ENCODE measurements around the gene CCL18. TPM values are rescaled to one million over a fixed set of nuclear protein-coding genes. Genes with fewer than 3 reads are reported as not detected.

The CCL18 gene
- total RNA-seq (2013; cell fraction: nucleolus; rRNA removed): not detected in 2 replicates
- total RNA-seq (2014; rRNA removed) (not detected in 2 replicates), total RNA-seq (2014; rRNA removed; fragmentation: Illumina TruSeq; extraction: Trizol) (not detected in 2 replicates), total RNA-seq (2021) (not detected in 2 replicates), polyA plus RNA-seq (2011; rRNA removed) (0.26 TPM in 1 of 2 replicates, not detected in the other), polyA plus RNA-seq (2014; fragmentation: Illumina TruSeq; extraction: Trizol) (not detected in 2 replicates), polyA plus RNA-seq (2014; fragmentation: Nextera tagmentation; extraction: Ambion mirVana) (not detected), polyA plus RNA-seq (2014; rRNA removed) (not detected in 2 replicates), polyA plus RNA-seq (2016; fragmentation: Nextera tagmentation; extraction: Ambion mirVana) (not detected), polyA minus RNA-seq (2011; rRNA and poly(A)+ RNA removed) (0.36 and 0.37 TPM in 2 replicates), Bru-seq, nascent RNA (percentile 13 among the genes with signal in this experiment), BruChase-seq, experiment 1, labeled RNA remaining after a 6-hour chase (not detected), BruChase-seq, experiment 2, labeled RNA remaining after a 2-hour chase (percentile 14 among the genes with signal in this experiment)
- polyA plus RNA-seq (2011; ENCODE audit: low read depth): not detected
- polyA plus RNA-seq (2011; cell fraction: cytosol; rRNA removed): 0.27 TPM in 2 replicates
- polyA plus RNA-seq (2011; cell fraction: nucleus; rRNA removed): not detected in 2 replicates
- polyA plus RNA-seq (2012): not detected in 2 replicates
- not detected in 2 replicates for polyA minus RNA-seq (2011; cell fraction: cytosol; rRNA and poly(A)+ RNA removed)
- polyA minus RNA-seq (2011; cell fraction: nucleus; rRNA and poly(A)+ RNA removed): not detected in 2 replicates
- long read RNA-seq, experiment 1: 0 reads
- long read RNA-seq, experiment 2: 0 reads

- Histone ChIP-seq H3K4me1 (ENCODE audit: control insufficient read depth, insufficient read depth, low read length) (no peaks in the 10 kb centered on the region), H3K4me3 (no peak within 1 kb of the TSS), H3K4me2 (ENCODE audit: control insufficient read depth, insufficient read depth) (no peak within 1 kb of the TSS), H3K27ac (ENCODE audit: control insufficient read depth, insufficient read depth) (no peak within 1 kb of the TSS), H3K79me2 (ENCODE audit: control insufficient read depth, insufficient read depth, low read length) (no peaks in the 10 kb centered on the region), H3K27me3 (replicated peaks in 1 of 2; ENCODE audit: control insufficient read depth in 2 of 2, insufficient read depth in 2 of 2, low read length in 1 of 2) (0 out of 4 replicates have a peak, but pooled peaks cover 0 to 2% of the 10 kb centered on the region in 2 experiments), H4K20me1 (ENCODE audit: control insufficient read depth, insufficient read depth) (no peaks in the 10 kb centered on the region), H3K36me3 (ENCODE audit: control insufficient read depth in 2 of 2, insufficient read depth in 2 of 2, low read length in 1 of 2) (no peaks in the 10 kb centered on the region), H3K9ac (ENCODE audit: control insufficient read depth, insufficient read depth, low read length) (no peak within 1 kb of the TSS), H3K9me3 (replicated peaks; ENCODE audit: control insufficient read depth, insufficient read depth, low read length) (no peaks in the 10 kb centered on the region; the same call in 2 of the 3 replicates), H2AFZ (ENCODE audit: control insufficient read depth, low read depth, low read length) (no peak within 1 kb of the TSS)
- intact Hi-C loops (cut with micrococcal nuclease; ENCODE audit: unreplicated experiment): no loop called here
- ATAC-seq (no peak), FAIRE-seq (no peak), DNase-seq (ENCODE audit: low read depth, low spot score) (no peak)
- CTCF ChIA-PET: interaction anchor here (0.5 to 2.6 kb wide), 6 partner anchors 8 to 109 kb away, joined by 3 to 10 read pairs (median 4); no protein-coding TSS in a partner anchor
- in situ Hi-C loops (cut with MboI): no loop called here
- SMC1A ChIA-PET (ENCODE audit: uncharacterized antibody, unreplicated experiment): interaction anchor here (0.9 to 15.8 kb wide), 6 partner anchors 14 to 88 kb away, joined by 3 to 341 read pairs (median 6); partner anchors contain the start of gene CCL16
- TF ChIP-seq, protein P1, sequence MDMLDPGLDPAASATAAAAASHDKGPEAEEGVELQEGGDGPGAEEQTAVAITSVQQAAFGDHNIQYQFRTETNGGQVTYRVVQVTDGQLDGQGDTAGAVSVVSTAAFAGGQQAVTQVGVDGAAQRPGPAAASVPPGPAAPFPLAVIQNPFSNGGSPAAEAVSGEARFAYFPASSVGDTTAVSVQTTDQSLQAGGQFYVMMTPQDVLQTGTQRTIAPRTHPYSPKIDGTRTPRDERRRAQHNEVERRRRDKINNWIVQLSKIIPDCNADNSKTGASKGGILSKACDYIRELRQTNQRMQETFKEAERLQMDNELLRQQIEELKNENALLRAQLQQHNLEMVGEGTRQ (IDR thresholded peaks at IDR 0.05; ENCODE audit: borderline replicate concordance, low read depth, low read length): no peak
- TF ChIP-seq SIX5 (IDR thresholded peaks at IDR 0.05; ENCODE audit: low read depth, low read length, severe bottlenecking) (no peak), HCFC1 (IDR thresholded peaks at IDR 0.05; ENCODE audit: low read length) (no peak), E2F8 (IDR thresholded peaks at IDR 0.05; ENCODE audit: low read depth, partially characterized antibody) (no peak), PAX5 (IDR thresholded peaks at IDR 0.05; ENCODE audit: borderline replicate concordance, low read depth, low read length) (no peak)
- TF ChIP-seq, protein P2, sequence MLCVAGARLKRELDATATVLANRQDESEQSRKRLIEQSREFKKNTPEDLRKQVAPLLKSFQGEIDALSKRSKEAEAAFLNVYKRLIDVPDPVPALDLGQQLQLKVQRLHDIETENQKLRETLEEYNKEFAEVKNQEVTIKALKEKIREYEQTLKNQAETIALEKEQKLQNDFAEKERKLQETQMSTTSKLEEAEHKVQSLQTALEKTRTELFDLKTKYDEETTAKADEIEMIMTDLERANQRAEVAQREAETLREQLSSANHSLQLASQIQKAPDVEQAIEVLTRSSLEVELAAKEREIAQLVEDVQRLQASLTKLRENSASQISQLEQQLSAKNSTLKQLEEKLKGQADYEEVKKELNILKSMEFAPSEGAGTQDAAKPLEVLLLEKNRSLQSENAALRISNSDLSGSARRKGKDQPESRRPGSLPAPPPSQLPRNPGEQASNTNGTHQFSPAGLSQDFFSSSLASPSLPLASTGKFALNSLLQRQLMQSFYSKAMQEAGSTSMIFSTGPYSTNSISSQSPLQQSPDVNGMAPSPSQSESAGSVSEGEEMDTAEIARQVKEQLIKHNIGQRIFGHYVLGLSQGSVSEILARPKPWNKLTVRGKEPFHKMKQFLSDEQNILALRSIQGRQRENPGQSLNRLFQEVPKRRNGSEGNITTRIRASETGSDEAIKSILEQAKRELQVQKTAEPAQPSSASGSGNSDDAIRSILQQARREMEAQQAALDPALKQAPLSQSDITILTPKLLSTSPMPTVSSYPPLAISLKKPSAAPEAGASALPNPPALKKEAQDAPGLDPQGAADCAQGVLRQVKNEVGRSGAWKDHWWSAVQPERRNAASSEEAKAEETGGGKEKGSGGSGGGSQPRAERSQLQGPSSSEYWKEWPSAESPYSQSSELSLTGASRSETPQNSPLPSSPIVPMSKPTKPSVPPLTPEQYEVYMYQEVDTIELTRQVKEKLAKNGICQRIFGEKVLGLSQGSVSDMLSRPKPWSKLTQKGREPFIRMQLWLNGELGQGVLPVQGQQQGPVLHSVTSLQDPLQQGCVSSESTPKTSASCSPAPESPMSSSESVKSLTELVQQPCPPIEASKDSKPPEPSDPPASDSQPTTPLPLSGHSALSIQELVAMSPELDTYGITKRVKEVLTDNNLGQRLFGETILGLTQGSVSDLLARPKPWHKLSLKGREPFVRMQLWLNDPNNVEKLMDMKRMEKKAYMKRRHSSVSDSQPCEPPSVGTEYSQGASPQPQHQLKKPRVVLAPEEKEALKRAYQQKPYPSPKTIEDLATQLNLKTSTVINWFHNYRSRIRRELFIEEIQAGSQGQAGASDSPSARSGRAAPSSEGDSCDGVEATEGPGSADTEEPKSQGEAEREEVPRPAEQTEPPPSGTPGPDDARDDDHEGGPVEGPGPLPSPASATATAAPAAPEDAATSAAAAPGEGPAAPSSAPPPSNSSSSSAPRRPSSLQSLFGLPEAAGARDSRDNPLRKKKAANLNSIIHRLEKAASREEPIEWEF (IDR thresholded peaks at IDR 0.05; ENCODE audit: insufficient replicate concordance, low read depth, low read length): no peak
- BruUV-seq (replicated peaks): no TSS peak
- RAD21 ChIA-PET (ENCODE audit: unreplicated experiment): interaction anchor here (1.5 kb wide), 1 partner anchor 82 kb away, joined by 5 read pairs; the partner anchor contains the start of gene CCL16
- 9% methylated on average over 5 of the region's 5 CpGs for WGBS (ENCODE audit: insufficient coverage, insufficient replicate concordance, low lambda C conversion rate, missing lambda C conversion rate)
- POLR2A ChIA-PET: no interaction called here
Measured at GRCh38 chr17:36063786-36064541, at the start of gene CCL18. Gene CCL18 (plus strand): TSS chr17:36064272. CDS start chr17:36064343, 71 bp downstream.

All from GM12878 (cell line).